GM10847 (cell line): ENCODE results near the gene SETBP1.

ENCODE experiments used
- POLR2A ChIP-seq: IDR thresholded peaks from 2 replicates; pipeline ENCODE4 v1.6.1; 2011; ENCODE audit not compliant: insufficient read length; ENCODE audit errors: extremely low read depth

Gene SETBP1

GRCh38 chr18:44903327-44903726 lies 222.6 kb downstream of the SETBP1 start:
- no peak for TF ChIP-seq POLR2A

DNA sequence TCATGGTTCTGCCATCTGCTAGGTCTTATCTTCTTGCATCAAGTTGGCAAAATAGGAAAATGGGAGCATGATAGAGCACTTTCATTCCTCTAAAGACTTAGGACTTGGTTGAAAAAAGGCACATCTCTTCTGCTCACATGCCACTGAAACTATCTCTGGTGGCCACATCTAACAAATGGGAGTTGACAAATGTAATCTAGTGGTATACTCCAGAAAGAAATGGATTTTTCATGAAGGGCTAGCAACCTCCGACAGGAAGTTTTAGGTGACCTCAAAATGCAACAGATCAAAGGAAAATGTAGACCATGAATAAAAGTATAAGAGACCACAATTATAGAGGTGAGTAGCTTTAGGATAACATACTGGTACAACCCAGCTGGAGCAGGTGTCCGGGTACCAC lies 224.1 kb downstream of the SETBP1 start:
- TF ChIP-seq POLR2A = no peak

DNA sequence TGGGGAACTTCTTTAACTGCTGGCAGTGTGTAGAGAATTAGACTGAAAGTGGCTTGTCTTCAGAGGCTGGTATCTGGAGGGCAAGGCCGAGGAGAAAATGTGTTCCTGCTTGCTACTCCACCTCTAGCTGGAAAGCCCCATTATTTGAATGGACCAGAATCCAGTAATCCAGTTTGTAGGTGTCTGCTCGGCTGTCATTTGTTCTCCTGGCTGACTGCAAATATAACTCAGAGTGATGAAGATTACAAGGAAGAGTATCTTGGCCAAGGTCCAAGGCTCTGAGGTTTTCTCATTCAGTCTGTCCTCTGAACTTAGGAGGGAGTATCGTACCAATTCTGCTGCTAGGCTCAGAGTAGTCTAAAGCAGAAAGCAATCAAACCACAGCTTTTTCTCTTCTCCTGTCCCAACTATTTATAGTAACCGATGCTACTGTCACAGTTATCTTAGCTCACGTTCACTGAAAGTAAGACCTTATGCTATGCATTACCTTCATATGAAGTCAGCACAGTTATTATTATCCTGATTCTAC lies 228.6 kb downstream of the SETBP1 start:
- TF ChIP-seq POLR2A = no peak

GRCh38 chr18:44911260-44911659 lies 230.6 kb downstream of the SETBP1 start:
- no peak for TF ChIP-seq POLR2A

- TF ChIP-seq POLR2A = no peak
These were observed 231.1 kb downstream of the SETBP1 start for GRCh38 chr18:44911773-44912172.

DNA sequence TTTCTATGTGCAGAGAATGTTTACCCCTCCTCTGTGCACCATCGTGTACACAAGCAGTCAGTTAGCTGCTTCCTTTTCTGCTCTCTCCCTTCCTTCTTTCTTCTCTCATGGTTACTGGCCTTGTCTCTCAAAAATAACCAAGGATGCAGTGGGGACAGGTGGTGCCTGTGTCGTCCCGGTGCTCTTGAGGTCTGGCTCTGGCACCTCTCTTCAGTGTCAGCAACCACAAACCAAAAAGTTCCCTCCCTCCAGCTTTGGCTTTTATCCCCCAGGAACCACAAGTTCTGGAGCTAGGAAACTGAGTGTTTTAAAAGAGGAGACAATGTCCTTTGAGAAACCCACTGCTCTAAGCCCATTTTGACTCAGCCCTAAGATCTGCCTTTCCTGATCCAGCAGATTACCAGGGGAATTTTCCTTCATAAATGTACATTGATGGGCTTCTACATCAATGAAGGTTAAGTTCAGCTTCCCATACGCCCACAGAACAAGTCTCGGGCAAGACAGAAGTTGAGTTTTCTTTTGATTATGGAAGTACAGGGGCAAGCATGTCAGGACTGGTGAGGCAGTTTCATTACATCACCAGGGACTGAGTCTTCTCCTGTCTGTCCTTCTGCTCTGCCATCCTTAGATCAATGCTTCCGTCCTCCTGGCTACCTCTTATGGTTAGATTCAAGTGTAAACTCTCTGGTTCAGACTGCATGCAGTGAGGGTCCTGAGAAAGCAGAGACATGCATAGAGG lies 232.2 kb downstream of the SETBP1 start:
- no peak for TF ChIP-seq POLR2A

DNA sequence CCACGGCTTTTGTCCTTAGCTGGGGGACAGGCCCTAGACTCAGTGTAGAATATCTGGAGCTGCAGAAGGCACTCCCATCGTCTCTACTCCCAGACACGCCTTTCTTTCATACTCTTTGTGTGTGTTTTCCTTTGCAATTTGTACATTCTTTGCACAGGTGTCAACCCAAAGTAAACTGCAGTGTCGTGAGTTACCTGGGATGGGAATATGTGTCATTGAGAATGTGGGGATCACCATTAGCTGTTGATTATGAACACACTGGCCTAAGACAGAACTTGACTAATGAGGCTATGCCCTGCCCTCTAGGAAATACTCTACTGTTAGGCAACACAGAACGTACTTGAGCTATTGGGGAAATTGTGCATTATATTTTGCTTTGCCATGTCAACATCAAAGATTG lies 233.3 kb downstream of the SETBP1 start:
- TF ChIP-seq POLR2A = no peak

DNA sequence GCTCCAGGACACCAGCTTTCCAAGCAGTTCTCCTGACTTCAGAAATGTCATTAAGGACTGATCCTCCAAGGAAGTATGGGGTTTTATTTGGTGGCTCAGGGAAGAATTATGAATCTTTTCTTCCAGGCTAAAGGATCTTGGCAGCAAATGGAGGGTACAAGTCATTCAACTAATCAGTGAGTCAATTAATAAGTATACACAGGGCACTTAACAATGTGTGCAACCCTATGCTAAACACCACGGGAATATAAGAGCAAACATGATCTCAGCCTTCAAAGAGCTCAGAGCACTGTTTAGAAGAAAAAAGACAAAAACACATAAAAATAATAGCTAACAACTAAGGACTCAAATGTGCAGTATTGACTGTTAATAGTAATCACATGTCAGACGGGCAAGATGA lies 234.5 kb downstream of the SETBP1 start:
- no peak for TF ChIP-seq POLR2A

GRCh38 chr18:44915661-44916060 lies 235.0 kb downstream of the SETBP1 start:
- no peak for TF ChIP-seq POLR2A

- TF ChIP-seq POLR2A = no peak
These were observed 235.9 kb downstream of the SETBP1 start for GRCh38 chr18:44916429-44917207.

- no peak for TF ChIP-seq POLR2A
These were observed 236.8 kb downstream of the SETBP1 start for GRCh38 chr18:44917216-44918141.

DNA sequence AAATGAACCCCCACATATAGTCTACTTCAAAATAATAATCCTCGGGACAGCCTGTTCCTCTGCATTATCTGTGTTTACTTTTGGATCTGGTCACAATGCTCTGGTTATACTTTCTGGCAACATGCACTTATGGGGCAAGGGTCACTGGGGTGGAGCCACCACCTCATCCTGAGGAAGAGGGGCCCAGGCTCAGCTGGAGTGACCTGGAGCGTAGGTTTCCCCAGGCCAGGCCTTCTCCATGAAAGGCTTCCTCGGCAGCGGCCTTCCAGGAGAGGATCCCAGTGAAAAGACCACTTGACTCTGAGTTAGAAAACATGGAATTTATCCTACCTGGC lies 237.4 kb downstream of the SETBP1 start:
- no peak for TF ChIP-seq POLR2A

GRCh38 chr18:44920441-44920840 lies 239.8 kb downstream of the SETBP1 start:
- no peak for TF ChIP-seq POLR2A

DNA sequence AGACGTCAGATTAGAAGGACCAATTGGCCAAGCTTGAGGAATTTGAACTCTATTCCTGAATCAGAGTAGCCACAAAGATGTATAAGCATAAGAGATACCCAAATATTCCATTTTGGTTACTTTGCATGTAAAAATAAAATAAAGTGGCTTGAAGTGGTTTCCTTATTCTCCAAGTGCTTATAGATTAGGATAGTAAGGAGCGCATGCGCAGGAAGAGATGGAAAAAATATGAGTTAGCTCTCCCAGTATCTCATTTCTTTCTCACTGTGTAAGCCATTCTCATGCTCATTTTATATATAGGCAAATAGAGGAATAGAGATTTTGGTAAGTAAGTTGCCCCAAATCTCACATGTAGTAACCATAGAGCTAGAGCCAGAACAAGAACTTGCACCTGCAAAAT lies 241.3 kb downstream of the SETBP1 start:
- TF ChIP-seq POLR2A = no peak

DNA sequence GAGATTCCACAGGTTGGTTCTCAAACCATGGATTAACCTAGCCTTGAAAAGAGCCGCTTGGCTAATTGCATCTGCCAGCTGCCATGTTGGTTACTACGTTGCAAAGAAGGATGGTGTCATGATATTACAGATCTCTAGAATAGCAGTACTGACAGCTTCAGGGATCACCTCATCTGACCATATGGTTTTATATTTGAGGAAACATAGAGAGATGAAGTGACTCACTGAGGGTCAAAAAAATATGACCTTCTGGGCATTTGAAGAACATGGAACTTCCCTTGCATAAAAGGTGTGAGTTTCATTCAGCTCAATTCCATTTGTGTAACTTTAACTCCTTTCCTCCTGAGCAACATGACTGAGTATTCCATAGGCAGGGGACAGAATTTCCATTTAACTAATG lies 242.3 kb downstream of the SETBP1 start:
- no peak for TF ChIP-seq POLR2A

DNA sequence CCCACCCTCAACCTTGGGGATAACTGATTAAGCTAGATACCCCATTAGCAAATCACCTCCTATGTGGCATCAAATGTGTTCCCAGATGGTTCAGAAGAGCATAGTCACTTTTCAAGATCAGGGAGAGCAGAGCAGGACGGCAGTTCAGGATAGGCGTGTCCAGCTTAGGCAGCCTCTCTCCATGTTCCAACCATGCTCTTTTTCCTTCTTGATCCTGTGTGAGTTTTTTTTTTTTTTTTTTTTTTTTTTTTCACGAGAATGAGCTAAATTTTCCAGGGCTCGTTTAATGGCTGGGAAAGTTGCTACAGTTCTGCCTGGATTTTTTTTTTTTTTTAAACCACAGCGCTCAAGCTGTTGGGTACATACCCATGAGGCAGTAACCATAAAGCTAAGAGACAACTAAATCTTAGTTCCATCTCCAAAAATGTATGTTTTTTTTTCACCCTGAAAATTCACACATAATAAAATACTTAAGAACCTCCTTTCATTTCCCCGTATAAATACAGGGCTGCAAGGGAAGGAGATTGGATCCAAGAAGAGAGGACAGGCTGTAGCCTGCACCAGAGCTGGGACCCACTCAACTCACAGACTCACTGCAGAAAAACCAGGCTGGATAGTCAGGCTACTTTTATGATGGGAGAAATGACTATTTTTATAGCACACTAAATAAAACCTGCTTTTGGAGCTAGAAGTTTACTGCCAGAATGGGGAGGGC lies 244.3 kb downstream of the SETBP1 start:
- TF ChIP-seq POLR2A = no peak
